Activated naive CD8-positive, alpha-beta T cell treated with anti-CD3 and anti-CD28 coated beads for 36 hours (primary cell): ENCODE results near the gene TFAP2D. TPM values are rescaled to one million over a fixed set of nuclear protein-coding genes. Genes with fewer than 3 reads are reported as not detected.

Source experiments
- DNase-seq: peaks from one replicate; pipeline ENCODE4 v3.0.0; 2021
- H3K27ac Mint-ChIP-seq: one replicate; pipeline ENCODE4 v1.8.0; 2022; ENCODE audit warnings: mild to moderate bottlenecking, moderate library complexity, mixed read lengths
- H3K27me3 Mint-ChIP-seq: one replicate; pipeline ENCODE4 v1.8.0; 2022; ENCODE audit warnings: mild to moderate bottlenecking, mixed read lengths
- H3K36me3 Mint-ChIP-seq: one replicate; pipeline ENCODE4 v1.8.0; 2021; ENCODE audit warnings: mild to moderate bottlenecking, mixed read lengths
- H3K4me1 Mint-ChIP-seq: one replicate; pipeline ENCODE4 v1.8.0; 2021; ENCODE audit warnings: mixed read lengths
- H3K4me3 Mint-ChIP-seq: one replicate; pipeline ENCODE4 v1.8.0; 2022; ENCODE audit warnings: mild to moderate bottlenecking, moderate library complexity, mixed read lengths
- H3K9me3 Mint-ChIP-seq: one replicate; pipeline ENCODE4 v1.8.0; 2022; ENCODE audit warnings: mixed read lengths
- total RNA-seq, 2 experiments: library from RNA; stranded (reverse); gene quantifications; one replicate each; pipeline ENCODE4 v1.2.3, GENCODE V29; 2021

Gene TFAP2D
- total RNA-seq, 2 experiments from 2014 or later = not detected

GRCh38 chr6:50819904-50820868 lies 106.9 kb downstream of the TFAP2D start:
- Mint-ChIP-seq H3K36me3 (peaks cover 2% of the 10 kb centered on the region), H3K4me3 (no peak overlapping the region), H3K27ac (no peak overlapping the region), H3K9me3 (no peaks in the 10 kb centered on the region), H3K4me1 (peaks cover 11% of the 10 kb centered on the region), H3K27me3 (peaks cover 93% of the 10 kb centered on the region)
- no peak for DNase-seq

GRCh38 chr6:50820869-50821264 lies 107.5 kb downstream of the TFAP2D start:
- Mint-ChIP-seq H3K27me3 (peaks cover 93% of the 10 kb centered on the region), H3K4me3 (no peak overlapping the region), H3K27ac (no peak overlapping the region), H3K4me1 (peaks cover 6% of the 10 kb centered on the region), H3K9me3 (no peaks in the 10 kb centered on the region), H3K36me3 (peaks cover 2% of the 10 kb centered on the region)
- no peak for DNase-seq

- DNase-seq = no peak
- Mint-ChIP-seq H3K4me3 (no peak overlapping the region), H3K36me3 (peaks cover 2% of the 10 kb centered on the region), H3K4me1 (peaks cover 5% of the 10 kb centered on the region), H3K27me3 (peaks cover 97% of the 10 kb centered on the region), H3K9me3 (no peaks in the 10 kb centered on the region), H3K27ac (no peak overlapping the region)
Observed at GRCh38 chr6:50821441-50822077, 108.2 kb downstream of the TFAP2D start.

GRCh38 chr6:50822078-50822476 lies 108.8 kb downstream of the TFAP2D start:
- peaks cover 97% of the 10 kb centered on the region for H3K27me3 Mint-ChIP-seq

More at GRCh38 chr6:50822078-50822476, 108.8 kb downstream of the TFAP2D start:
- Mint-ChIP-seq H3K4me1 (peaks cover 5% of the 10 kb centered on the region), H3K4me3 (no peak overlapping the region), H3K9me3 (no peaks in the 10 kb centered on the region), H3K27ac (no peak overlapping the region), H3K36me3 (peaks cover 2% of the 10 kb centered on the region)
- no peak for DNase-seq

Other genes with a start within 250 kb of the TFAP2D start
- gene TFAP2B, start 105.3 kb downstream of the TFAP2D start, total RNA-seq = not detected